Measurements from ENCODE around the gene THNSL1. TPM values are rescaled to one million over a fixed set of nuclear protein-coding genes. Genes with fewer than 3 reads are reported as not detected.

THNSL1 gene
- polyA plus RNA-seq, 2 of the 4 experiments (the other 2 are of a cell fraction), result 4.8 to 6.1 TPM

GRCh38 chr10:25050402-25050801 lies 34.0 kb downstream of the THNSL1 start:
- CTCF ChIA-PET, result interaction anchor here (0.8 to 4.0 kb wide), 2 partner anchors 23 to 31 kb away, joined by 3 to 19 read pairs; no protein-coding TSS in a partner anchor
- Histone ChIP-seq H3K27ac (no peak overlapping the region), H3K4me3 (no peak overlapping the region), H3K4me2 (no peak overlapping the region), H3K9me3 (no peaks in the 10 kb centered on the region), H3K4me1 (no peaks in the 10 kb centered on the region)
- TF ChIP-seq CBX2 (IDR thresholded peaks at IDR 0.05; ENCODE audit: borderline replicate concordance, low read depth), result no peak
- TF ChIP-seq FOSL2 (IDR thresholded peaks at IDR 0.05), result no peak
- TF ChIP-seq FOSL2 (CRISPR knock-in tag; IDR thresholded peaks at IDR 0.05), result no peak
- TF ChIP-seq CHD2 (IDR thresholded peaks at IDR 0.05; ENCODE audit: low read length, partially characterized antibody), result no peak
- TF ChIP-seq HEYL (CRISPR knock-in tag; IDR thresholded peaks at IDR 0.05), result no peak
- no peak for TF ChIP-seq RARB (CRISPR knock-in tag; IDR thresholded peaks at IDR 0.05)
- TF ChIP-seq CEBPB (IDR thresholded peaks at IDR 0.05), result no peak
- no peak for TF ChIP-seq FOXS1 (CRISPR knock-in tag; IDR thresholded peaks at IDR 0.05)
- TF ChIP-seq RFX5 (IDR thresholded peaks at IDR 0.05), result no peak
- TF ChIP-seq HES2 (IDR thresholded peaks at IDR 0.05), result no peak
- DNase-seq (ENCODE audit: low read depth in 1 of 2, low spot score in 1 of 2) (no peak), ATAC-seq (no peak), FAIRE-seq (no peak)
- POLR2A ChIA-PET, result no interaction called here
- 77% methylated on average over 9 of the region's 9 CpGs for WGBS (ENCODE audit: missing lambda C conversion rate)

GRCh38 chr10:25052012-25052411 lies 35.6 kb downstream of the THNSL1 start:
- FAIRE-seq, result no peak
- TF ChIP-seq MYC (IDR thresholded peaks at IDR 0.05; ENCODE audit: borderline replicate concordance, low read length) (no peak), MAX (IDR thresholded peaks at IDR 0.05) (no peak), PHF8 (IDR thresholded peaks at IDR 0.05; ENCODE audit: borderline replicate concordance, low read depth) (no peak), RAD21 (conservative IDR thresholded peaks at IDR 0.05 in 1 of 2, IDR thresholded peaks at IDR 0.05 in 1 of 2) (no peak), NR3C1 (IDR thresholded peaks at IDR 0.05) (no peak), USF2 (IDR thresholded peaks at IDR 0.05) (no peak), HDAC2 (IDR thresholded peaks at IDR 0.05) (no peak), E2F6 (IDR thresholded peaks at IDR 0.05; ENCODE audit: borderline replicate concordance, low read depth) (no peak), GATA3 (IDR thresholded peaks at IDR 0.05; ENCODE audit: borderline replicate concordance) (no peak), HOXA7 (CRISPR knock-in tag; IDR thresholded peaks at IDR 0.05) (no peak), HEYL (CRISPR knock-in tag; IDR thresholded peaks at IDR 0.05) (no peak), CBX8 (IDR thresholded peaks at IDR 0.05) (no peak), TFCP2L1 (CRISPR knock-in tag; IDR thresholded peaks at IDR 0.05) (no peak), CTCF (IDR thresholded peaks at IDR 0.05) (no peak), PBX3 (IDR thresholded peaks at IDR 0.05) (no peak), FOSB (CRISPR knock-in tag; IDR thresholded peaks at IDR 0.05) (no peak), FOXS1 (CRISPR knock-in tag; IDR thresholded peaks at IDR 0.05) (no peak), JUNB (IDR thresholded peaks at IDR 0.05) (no peak)
- ChIA-PET CTCF (interaction anchor here (4.0 kb wide), 1 partner anchor 29 kb away, joined by 19 read pairs; no protein-coding TSS in a partner anchor), POLR2A (no interaction called here)
- no peaks in the 10 kb centered on the region for H3K9me3 ChIP-seq
- no peak for DNase-seq (ENCODE audit: low read depth in 1 of 2, low spot score in 1 of 2)
- no peak for ATAC-seq
- WGBS (ENCODE audit: missing lambda C conversion rate), result 94% methylated on average over 1 of the region's 1 CpG
- H3K4me2 ChIP-seq, result no peak overlapping the region
- no peaks in the 10 kb centered on the region for H3K4me1 ChIP-seq
- no peak overlapping the region for H3K27ac ChIP-seq
- no peak overlapping the region for H3K4me3 ChIP-seq
